ENCODE data around the gene KIF3B. TPM values are rescaled to one million over a fixed set of nuclear protein-coding genes. Genes with fewer than 3 reads are reported as not detected.

The KIF3B gene
- total RNA-seq, 2 experiments from 2014 or later: 25.4 to 25.7 TPM

DNA sequence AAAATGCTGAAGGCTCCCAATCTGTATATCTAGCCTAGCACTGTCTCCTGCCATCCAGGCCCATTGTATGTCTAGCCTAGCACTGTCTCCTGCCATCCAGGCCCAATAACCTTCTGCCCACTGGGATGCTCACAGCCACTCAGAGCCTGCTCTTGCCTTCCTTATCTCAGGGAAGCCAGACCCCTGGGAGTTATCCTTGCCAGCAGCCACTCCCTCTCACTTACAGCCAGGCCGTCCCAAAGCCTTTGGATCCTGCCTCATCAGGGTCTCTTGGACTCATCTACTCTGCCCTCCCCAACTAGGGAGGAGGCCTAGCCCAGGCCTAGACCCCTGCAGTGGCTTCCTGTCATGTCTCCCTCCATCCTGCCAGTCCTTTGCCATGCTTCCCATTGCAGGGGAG is 37.3 kb downstream of the KIF3B start:
- H3K4me1 Mint-ChIP-seq (ENCODE audit: low read depth): peaks cover 13% of the 10 kb centered on the region
- ATAC-seq (no peak), DNase-seq (no peak)
- H3K27me3 Mint-ChIP-seq: no peaks in the 10 kb centered on the region
- no peak overlapping the region for H3K4me3 Mint-ChIP-seq
- H3K36me3 Mint-ChIP-seq (ENCODE audit: low read depth): peaks cover 65% of the 10 kb centered on the region
- H3K9me3 Mint-ChIP-seq: no peaks in the 10 kb centered on the region
- TF ChIP-seq, protein P1, sequence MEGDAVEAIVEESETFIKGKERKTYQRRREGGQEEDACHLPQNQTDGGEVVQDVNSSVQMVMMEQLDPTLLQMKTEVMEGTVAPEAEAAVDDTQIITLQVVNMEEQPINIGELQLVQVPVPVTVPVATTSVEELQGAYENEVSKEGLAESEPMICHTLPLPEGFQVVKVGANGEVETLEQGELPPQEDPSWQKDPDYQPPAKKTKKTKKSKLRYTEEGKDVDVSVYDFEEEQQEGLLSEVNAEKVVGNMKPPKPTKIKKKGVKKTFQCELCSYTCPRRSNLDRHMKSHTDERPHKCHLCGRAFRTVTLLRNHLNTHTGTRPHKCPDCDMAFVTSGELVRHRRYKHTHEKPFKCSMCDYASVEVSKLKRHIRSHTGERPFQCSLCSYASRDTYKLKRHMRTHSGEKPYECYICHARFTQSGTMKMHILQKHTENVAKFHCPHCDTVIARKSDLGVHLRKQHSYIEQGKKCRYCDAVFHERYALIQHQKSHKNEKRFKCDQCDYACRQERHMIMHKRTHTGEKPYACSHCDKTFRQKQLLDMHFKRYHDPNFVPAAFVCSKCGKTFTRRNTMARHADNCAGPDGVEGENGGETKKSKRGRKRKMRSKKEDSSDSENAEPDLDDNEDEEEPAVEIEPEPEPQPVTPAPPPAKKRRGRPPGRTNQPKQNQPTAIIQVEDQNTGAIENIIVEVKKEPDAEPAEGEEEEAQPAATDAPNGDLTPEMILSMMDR (IDR thresholded peaks at IDR 0.05): no peak
- ChIA-PET CTCF (no interaction called here), POLR2A (no interaction called here)
- H3K27ac Mint-ChIP-seq: peak overlapping the region; percentile 9
- intact Hi-C loops (cut with micrococcal nuclease): no loop called here

DNA sequence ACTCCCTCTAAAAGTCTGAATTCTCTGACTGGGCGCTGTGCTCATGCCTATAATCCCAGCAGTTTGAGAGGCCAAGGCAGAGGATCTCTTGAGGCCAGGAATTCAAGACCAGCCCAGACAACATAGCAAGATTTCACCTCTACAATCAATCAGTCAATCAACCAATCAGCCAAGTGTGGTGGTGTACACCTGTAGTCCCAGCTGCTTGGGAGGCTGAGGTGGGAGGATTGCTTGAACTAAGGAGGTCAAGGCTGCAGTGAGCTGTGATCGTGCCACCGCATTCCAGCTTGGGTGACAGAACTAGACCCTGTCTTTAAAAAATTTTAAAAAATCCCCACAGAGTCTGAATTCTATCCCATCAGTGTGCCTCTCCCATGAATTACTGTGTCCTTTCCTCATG is 37.9 kb downstream of the KIF3B start:
- H3K36me3 Mint-ChIP-seq (ENCODE audit: low read depth): peaks cover 61% of the 10 kb centered on the region
- peak overlapping the region; percentile 44 for H3K27ac Mint-ChIP-seq
- no peak for DNase-seq
- H3K9me3 Mint-ChIP-seq: no peaks in the 10 kb centered on the region
- no peak for ATAC-seq
- CTCF ChIA-PET: interaction anchor here (0.7 to 1.6 kb wide), 2 partner anchors 22 to 31 kb away, joined by 3 to 5 read pairs; no protein-coding TSS in a partner anchor
- TF ChIP-seq, protein P1 (IDR thresholded peaks at IDR 0.05): no peak
- POLR2A ChIA-PET: interaction anchor here (1.5 kb wide), 1 partner anchor 17 kb away, joined by 4 read pairs; no protein-coding TSS in a partner anchor
- no peaks in the 10 kb centered on the region for H3K27me3 Mint-ChIP-seq
- H3K4me3 Mint-ChIP-seq: no peak overlapping the region
- H3K4me1 Mint-ChIP-seq (ENCODE audit: low read depth): peaks cover 13% of the 10 kb centered on the region
- intact Hi-C loops (cut with micrococcal nuclease): no loop called here

DNA sequence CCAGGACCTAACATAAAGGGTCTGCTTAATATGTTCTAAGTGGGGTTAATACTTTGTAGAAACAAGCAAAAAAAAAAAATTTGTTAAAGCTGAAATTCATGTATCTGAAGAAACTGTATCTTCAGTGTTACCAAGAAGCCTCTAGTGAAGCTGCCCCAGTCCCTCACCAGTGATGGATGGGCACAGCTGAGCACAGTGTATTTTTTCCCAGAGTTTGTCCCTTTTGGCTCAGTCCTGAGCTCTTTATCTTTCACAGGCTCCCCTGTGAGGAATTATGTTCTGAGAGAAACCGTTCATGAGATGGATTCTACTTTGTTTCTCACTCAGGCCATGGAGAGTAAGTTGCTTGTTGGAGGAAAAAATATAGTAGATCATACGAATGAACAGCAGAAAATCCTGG is 38.4 kb downstream of the KIF3B start:
- no peak for ATAC-seq
- Mint-ChIP-seq H3K27me3 (no peaks in the 10 kb centered on the region), H3K4me3 (no peak overlapping the region), H3K27ac (peak overlapping the region; percentile 14), H3K36me3 (ENCODE audit: low read depth) (peaks cover 61% of the 10 kb centered on the region), H3K9me3 (no peaks in the 10 kb centered on the region), H3K4me1 (ENCODE audit: low read depth) (peaks cover 16% of the 10 kb centered on the region)
- POLR2A ChIA-PET: interaction anchor here (0.8 to 1.5 kb wide), 4 partner anchors 11 to 52 kb away, joined by 3 to 5 read pairs (median 4); no protein-coding TSS in a partner anchor
- intact Hi-C loops (cut with micrococcal nuclease): no loop called here
- no peak for DNase-seq
- CTCF ChIA-PET: interaction anchor here (0.7 to 1.6 kb wide), 2 partner anchors 21 to 31 kb away, joined by 3 to 5 read pairs; no protein-coding TSS in a partner anchor
- TF ChIP-seq, protein P1 (IDR thresholded peaks at IDR 0.05): no peak

DNA sequence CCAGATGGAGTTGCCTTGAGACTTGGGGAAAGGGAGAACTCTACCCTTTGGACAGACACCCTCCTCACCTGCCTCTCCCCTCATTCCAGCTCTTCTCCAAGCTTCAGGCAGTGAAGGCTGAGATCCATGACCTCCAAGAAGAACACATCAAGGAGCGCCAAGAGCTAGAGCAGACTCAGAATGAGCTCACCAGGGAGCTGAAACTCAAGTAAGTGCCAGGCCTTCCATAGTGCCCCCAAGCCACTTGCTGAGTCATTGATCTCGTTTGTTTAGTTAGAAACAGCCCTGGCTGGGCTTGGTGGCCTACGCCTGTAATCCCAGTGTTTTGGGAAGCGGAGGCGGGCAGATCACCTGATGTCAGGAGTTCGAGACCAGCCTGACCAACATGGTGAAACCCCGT is 39.2 kb downstream of the KIF3B start:
- TF ChIP-seq, protein P1 (IDR thresholded peaks at IDR 0.05): no peak
- no peak for ATAC-seq
- Mint-ChIP-seq H3K27me3 (no peaks in the 10 kb centered on the region), H3K4me3 (no peak overlapping the region), H3K9me3 (no peaks in the 10 kb centered on the region), H3K4me1 (ENCODE audit: low read depth) (peaks cover 19% of the 10 kb centered on the region), H3K27ac (peak overlapping the region; percentile 14), H3K36me3 (ENCODE audit: low read depth) (peaks cover 63% of the 10 kb centered on the region)
- ChIA-PET POLR2A (interaction anchor here (0.8 to 1.7 kb wide), 8 partner anchors 10 to 108 kb away, joined by 3 to 5 read pairs (median 4); no protein-coding TSS in a partner anchor), CTCF (interaction anchor here (1.2 to 1.6 kb wide), 2 partner anchors 15 to 20 kb away, joined by 3 to 5 read pairs; no protein-coding TSS in a partner anchor)
- DNase-seq: no peak
- intact Hi-C loops (cut with micrococcal nuclease): no loop called here

DNA sequence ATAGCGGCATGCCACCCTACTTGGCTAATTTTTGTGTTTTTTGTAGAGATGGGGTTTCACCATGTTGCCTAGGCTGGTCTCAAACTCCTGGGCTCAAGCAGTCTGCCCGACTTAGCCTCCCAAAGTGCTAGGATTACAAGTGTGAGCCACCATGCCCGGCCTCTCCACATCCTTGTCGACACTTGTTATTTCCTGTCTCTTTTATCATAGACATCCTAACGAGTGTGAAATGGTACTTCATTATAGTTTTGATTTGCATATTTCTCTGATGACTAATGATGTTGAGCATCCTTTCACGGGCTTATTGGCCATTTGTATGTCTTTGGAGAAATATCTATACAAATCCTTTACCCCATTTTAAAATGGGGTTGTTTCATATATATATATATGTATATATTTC is 41.6 kb downstream of the KIF3B start:
- Mint-ChIP-seq H3K27me3 (no peaks in the 10 kb centered on the region), H3K9me3 (no peaks in the 10 kb centered on the region), H3K4me3 (no peak overlapping the region), H3K36me3 (ENCODE audit: low read depth) (peaks cover 56% of the 10 kb centered on the region), H3K27ac (peak overlapping the region; percentile 34), H3K4me1 (ENCODE audit: low read depth) (peaks cover 9% of the 10 kb centered on the region)
- DNase-seq: peak; percentile 34
- CTCF ChIA-PET: no interaction called here
- intact Hi-C loops (cut with micrococcal nuclease): no loop called here
- TF ChIP-seq, protein P1 (IDR thresholded peaks at IDR 0.05): no peak
- POLR2A ChIA-PET: no interaction called here
- peak; percentile 73 for ATAC-seq
